Astrocyte (in vitro differentiated cells and primary cell): ENCODE data around the gene CLEC11A.

Source experiments
- CTCF ChIP-seq: IDR thresholded peaks from 2 replicates; pipeline ENCODE4 v1.5.1; 2011; ENCODE audit warnings: low read depth, mild to moderate bottlenecking, inconsistent platforms, low read length, moderate library complexity; ENCODE audit not compliant: insufficient read depth
- EZH2 ChIP-seq: IDR thresholded peaks from 2 replicates; pipeline ENCODE4 v1.6.1; 2012; ENCODE audit warnings: mild to moderate bottlenecking, low read length, inconsistent platforms; ENCODE audit not compliant: insufficient read depth

- TF ChIP-seq CTCF (no peak), EZH2 (no peak)
These were observed 757 bp upstream of the CLEC11A start for GRCh38 chr19:50722201-50723013.
